ENCODE measurements around the gene STX11. TPM values are rescaled to one million over a fixed set of nuclear protein-coding genes. Genes with fewer than 3 reads are reported as not detected.

STX11 gene
- total RNA-seq, 1 experiment from 2014 or later: 6.6 TPM

GRCh38 chr6:144134737-144135136 lies 15.6 kb upstream of the STX11 start:
- no peak for DNase-seq (ENCODE audit: low read depth, low spot score)
- in situ Hi-C loops (cut with HindIII; ENCODE audit: low pct_unique_long_range_greater_than_20kb, low sequenced_read_pairs): no loop called here

- no peak for DNase-seq (ENCODE audit: low read depth, low spot score)
- in situ Hi-C loops (cut with HindIII; ENCODE audit: low pct_unique_long_range_greater_than_20kb, low sequenced_read_pairs): no loop called here
These were observed 11.8 kb upstream of the STX11 start for GRCh38 chr6:144138542-144138941.

- DNase-seq (ENCODE audit: low read depth, low spot score): no peak
- in situ Hi-C loops (cut with HindIII; ENCODE audit: low pct_unique_long_range_greater_than_20kb, low sequenced_read_pairs): no loop called here
These were observed 10.5 kb upstream of the STX11 start for GRCh38 chr6:144139817-144140216.

GRCh38 chr6:144140867-144141266 lies 9.4 kb upstream of the STX11 start:
- in situ Hi-C loops (cut with HindIII; ENCODE audit: low pct_unique_long_range_greater_than_20kb, low sequenced_read_pairs): no loop called here
- no peak for DNase-seq (ENCODE audit: low read depth, low spot score)

GRCh38 chr6:144141470-144141869 lies 8.8 kb upstream of the STX11 start:
- DNase-seq (ENCODE audit: low read depth, low spot score): no peak
- in situ Hi-C loops (cut with HindIII; ENCODE audit: low pct_unique_long_range_greater_than_20kb, low sequenced_read_pairs): no loop called here

- in situ Hi-C loops (cut with HindIII; ENCODE audit: low pct_unique_long_range_greater_than_20kb, low sequenced_read_pairs): no loop called here
- DNase-seq (ENCODE audit: low read depth, low spot score): no peak
These were observed 7.2 kb upstream of the STX11 start for GRCh38 chr6:144143106-144143505.

- in situ Hi-C loops (cut with HindIII; ENCODE audit: low pct_unique_long_range_greater_than_20kb, low sequenced_read_pairs): no loop called here
These were observed 6.4 kb upstream of the STX11 start for GRCh38 chr6:144143878-144144277.

GRCh38 chr6:144144996-144145395 lies 5.3 kb upstream of the STX11 start:
- DNase-seq (ENCODE audit: low read depth, low spot score): no peak
- in situ Hi-C loops (cut with HindIII; ENCODE audit: low pct_unique_long_range_greater_than_20kb, low sequenced_read_pairs): no loop called here

More at GRCh38 chr6:144143878-144144277, 6.4 kb upstream of the STX11 start:
- no peak for DNase-seq (ENCODE audit: low read depth, low spot score)

GRCh38 chr6:144145541-144145940 lies 4.8 kb upstream of the STX11 start:
- no peak for DNase-seq (ENCODE audit: low read depth, low spot score)
- in situ Hi-C loops (cut with HindIII; ENCODE audit: low pct_unique_long_range_greater_than_20kb, low sequenced_read_pairs): no loop called here

GRCh38 chr6:144148886-144149285 lies 1.4 kb upstream of the STX11 start:
- no peak for DNase-seq (ENCODE audit: low read depth, low spot score)
- in situ Hi-C loops (cut with HindIII; ENCODE audit: low pct_unique_long_range_greater_than_20kb, low sequenced_read_pairs): no loop called here

- in situ Hi-C loops (cut with HindIII; ENCODE audit: low pct_unique_long_range_greater_than_20kb, low sequenced_read_pairs): no loop called here
- DNase-seq (ENCODE audit: low read depth, low spot score): no peak
These were observed 791 bp upstream of the STX11 start for GRCh38 chr6:144149558-144149893.

GRCh38 chr6:144150710-144151657 lies 667 bp downstream of the STX11 start:
- DNase-seq (ENCODE audit: low read depth, low spot score): peak; percentile 58
- in situ Hi-C loops (cut with HindIII; ENCODE audit: low pct_unique_long_range_greater_than_20kb, low sequenced_read_pairs): no loop called here

GRCh38 chr6:144152334-144152900 lies 2.1 kb downstream of the STX11 start:
- DNase-seq (ENCODE audit: low read depth, low spot score): no peak
- in situ Hi-C loops (cut with HindIII; ENCODE audit: low pct_unique_long_range_greater_than_20kb, low sequenced_read_pairs): no loop called here

- DNase-seq (ENCODE audit: low read depth, low spot score): no peak
- in situ Hi-C loops (cut with HindIII; ENCODE audit: low pct_unique_long_range_greater_than_20kb, low sequenced_read_pairs): no loop called here
These were observed 2.9 kb downstream of the STX11 start for GRCh38 chr6:144153260-144153659.

GRCh38 chr6:144153971-144154370 lies 3.7 kb downstream of the STX11 start:
- in situ Hi-C loops (cut with HindIII; ENCODE audit: low pct_unique_long_range_greater_than_20kb, low sequenced_read_pairs): no loop called here
- DNase-seq (ENCODE audit: low read depth, low spot score): no peak

- no peak for DNase-seq (ENCODE audit: low read depth, low spot score)
These were observed 5.2 kb downstream of the STX11 start for GRCh38 chr6:144155529-144155928.

GRCh38 chr6:144156338-144156737 lies 6.0 kb downstream of the STX11 start:
- DNase-seq (ENCODE audit: low read depth, low spot score): no peak
- in situ Hi-C loops (cut with HindIII; ENCODE audit: low pct_unique_long_range_greater_than_20kb, low sequenced_read_pairs): no loop called here

More at GRCh38 chr6:144155529-144155928, 5.2 kb downstream of the STX11 start:
- in situ Hi-C loops (cut with HindIII; ENCODE audit: low pct_unique_long_range_greater_than_20kb, low sequenced_read_pairs): no loop called here

GRCh38 chr6:144156991-144157390 lies 6.7 kb downstream of the STX11 start:
- in situ Hi-C loops (cut with HindIII; ENCODE audit: low pct_unique_long_range_greater_than_20kb, low sequenced_read_pairs): no loop called here
- DNase-seq (ENCODE audit: low read depth, low spot score): peak; percentile 26

- peak; percentile 24 for DNase-seq (ENCODE audit: low read depth, low spot score)
- in situ Hi-C loops (cut with HindIII; ENCODE audit: low pct_unique_long_range_greater_than_20kb, low sequenced_read_pairs): no loop called here
These were observed 7.8 kb downstream of the STX11 start for GRCh38 chr6:144158133-144158532.
